Activated naive CD4-positive, alpha-beta T cell treated with anti-CD3 and anti-CD28 coated beads, Interleukin-2, amount 50 U/mL, for 72 hours (primary cell): ENCODE measurements around the gene MAP3K7CL. TPM values are rescaled to one million over a fixed set of nuclear protein-coding genes. Genes with fewer than 3 reads are reported as not detected.
"Not testable (repeated sequence)": the region's sequence is repeated elsewhere in the genome, so short reads cannot be mapped to it uniquely, and the experiment has no call there.

Source experiments
- ATAC-seq, 2 donors: fragments of 150-1000 bp; cut with Tn5 transposase; 2 replicates each; pipeline ENCODE4 v1.10.0; 2021; ENCODE audit warnings: mild to moderate bottlenecking in 2 of 2, moderate library complexity in 2 of 2
- DNase-seq, 2 donors: peaks; one replicate each; pipeline ENCODE4 v3.0.0; 2021 to 2022; ENCODE audit warnings: low spot score in 2 of 2
- H3K27ac Mint-ChIP-seq, 2 donors: one replicate each; pipeline ENCODE4 v1.8.0; 2022; ENCODE audit warnings: mild to moderate bottlenecking in 2 of 2, mixed read lengths in 2 of 2
- H3K36me3 Mint-ChIP-seq, 2 donors: one replicate each; pipeline ENCODE4 v1.8.0; 2022; ENCODE audit warnings: mixed read lengths in 2 of 2
- H3K9me3 Mint-ChIP-seq, 2 donors: one replicate each; pipeline ENCODE4 v1.8.0; 2022; ENCODE audit warnings: mixed read lengths in 2 of 2
- total RNA-seq, 2 donors: library from RNA; stranded (reverse); gene quantifications; one replicate each; pipeline ENCODE4 v1.2.3, GENCODE V29; 2022

Gene MAP3K7CL
- total RNA-seq, 2 donors from 2014 or later, result 5.4 to 8.6 TPM

GRCh38 chr21:29155118-29155932 lies 24.9 kb downstream of the MAP3K7CL start:
- H3K9me3 Mint-ChIP-seq, result no peaks in the 10 kb centered on the region
- ATAC-seq, result no peak

GRCh38 chr21:29155933-29156260 lies 25.5 kb downstream of the MAP3K7CL start:
- H3K9me3 Mint-ChIP-seq, result no peaks in the 10 kb centered on the region
- ATAC-seq (no peak), DNase-seq (no peak)
- H3K27ac Mint-ChIP-seq, result no peak overlapping the region
- peaks cover 0 to 5% of the 10 kb centered on the region in 2 donors for H3K36me3 Mint-ChIP-seq

More at GRCh38 chr21:29155118-29155932, 24.9 kb downstream of the MAP3K7CL start:
- peaks cover 0 to 5% of the 10 kb centered on the region in 2 donors for H3K36me3 Mint-ChIP-seq
- H3K27ac Mint-ChIP-seq, result no peak overlapping the region
- DNase-seq, result no peak

- Mint-ChIP-seq H3K9me3 (no peaks in the 10 kb centered on the region), H3K36me3 (peaks cover 0 to 5% of the 10 kb centered on the region in 2 donors)
Observed at GRCh38 chr21:29157080-29157479, 26.6 kb downstream of the MAP3K7CL start.

GRCh38 chr21:29159842-29160241 lies 29.4 kb downstream of the MAP3K7CL start:
- H3K9me3 Mint-ChIP-seq, result no peaks in the 10 kb centered on the region
- ATAC-seq, result no peak
- H3K36me3 Mint-ChIP-seq, result no peaks in the 10 kb centered on the region
- H3K27ac Mint-ChIP-seq, result no peak overlapping the region
- no peak for DNase-seq

More at GRCh38 chr21:29157080-29157479, 26.6 kb downstream of the MAP3K7CL start:
- no peak for ATAC-seq
- DNase-seq, result no peak
- H3K27ac Mint-ChIP-seq, result no peak overlapping the region

GRCh38 chr21:29162825-29163224 lies 32.4 kb downstream of the MAP3K7CL start:
- not testable (repeated sequence) for H3K27ac Mint-ChIP-seq, DNase-seq, H3K36me3 Mint-ChIP-seq, H3K9me3 Mint-ChIP-seq, ATAC-seq

- H3K36me3 Mint-ChIP-seq, result no peaks in the 10 kb centered on the region
- ATAC-seq, result no peak
- no peak overlapping the region for H3K27ac Mint-ChIP-seq
Observed at GRCh38 chr21:29163341-29164115, 33.1 kb downstream of the MAP3K7CL start.

GRCh38 chr21:29164323-29164942 lies 34.0 kb downstream of the MAP3K7CL start:
- Mint-ChIP-seq H3K36me3 (no peaks in the 10 kb centered on the region), H3K27ac (no peak overlapping the region), H3K9me3 (no peaks in the 10 kb centered on the region)
- DNase-seq, result no peak
- ATAC-seq, result no peak

More at GRCh38 chr21:29163341-29164115, 33.1 kb downstream of the MAP3K7CL start:
- H3K9me3 Mint-ChIP-seq, result no peaks in the 10 kb centered on the region
- DNase-seq, result no peak

- no peak overlapping the region for H3K27ac Mint-ChIP-seq
- ATAC-seq, result no peak
- no peaks in the 10 kb centered on the region for H3K9me3 Mint-ChIP-seq
- no peaks in the 10 kb centered on the region for H3K36me3 Mint-ChIP-seq
- DNase-seq, result no peak
Observed at GRCh38 chr21:29166323-29166722, 35.9 kb downstream of the MAP3K7CL start.

- DNase-seq (no peak), ATAC-seq (no peak)
- Mint-ChIP-seq H3K9me3 (no peaks in the 10 kb centered on the region), H3K27ac (no peak overlapping the region), H3K36me3 (no peaks in the 10 kb centered on the region)
Observed at GRCh38 chr21:29166853-29167252, 36.4 kb downstream of the MAP3K7CL start.

GRCh38 chr21:29167481-29167880 lies 37.0 kb downstream of the MAP3K7CL start:
- DNase-seq, H3K9me3 Mint-ChIP-seq, ATAC-seq, H3K27ac Mint-ChIP-seq, H3K36me3 Mint-ChIP-seq: not testable (repeated sequence)

GRCh38 chr21:29168891-29169315 lies 38.5 kb downstream of the MAP3K7CL start:
- no peaks in the 10 kb centered on the region for H3K36me3 Mint-ChIP-seq
- ATAC-seq (no peak), DNase-seq (no peak)
- H3K27ac Mint-ChIP-seq, result no peak overlapping the region
- H3K9me3 Mint-ChIP-seq, result no peaks in the 10 kb centered on the region

GRCh38 chr21:29170944-29171343 lies 40.5 kb downstream of the MAP3K7CL start:
- H3K36me3 Mint-ChIP-seq, result no peaks in the 10 kb centered on the region
- ATAC-seq (no peak), DNase-seq (no peak)
- H3K27ac Mint-ChIP-seq, result no peak overlapping the region
- H3K9me3 Mint-ChIP-seq, result no peaks in the 10 kb centered on the region

GRCh38 chr21:29172282-29172681 lies 41.8 kb downstream of the MAP3K7CL start:
- ATAC-seq (no peak), DNase-seq (no peak)
- no peaks in the 10 kb centered on the region for H3K36me3 Mint-ChIP-seq
- no peak overlapping the region for H3K27ac Mint-ChIP-seq
- H3K9me3 Mint-ChIP-seq, result no peaks in the 10 kb centered on the region

- no peak for ATAC-seq
Observed at GRCh38 chr21:29174607-29175013, 44.2 kb downstream of the MAP3K7CL start.

GRCh38 chr21:29175408-29176134 lies 45.1 kb downstream of the MAP3K7CL start:
- DNase-seq, result no peak
- Mint-ChIP-seq H3K36me3 (no peaks in the 10 kb centered on the region), H3K9me3 (no peaks in the 10 kb centered on the region), H3K27ac (no peak overlapping the region)
- no peak for ATAC-seq

More at GRCh38 chr21:29174607-29175013, 44.2 kb downstream of the MAP3K7CL start:
- no peak for DNase-seq
- no peaks in the 10 kb centered on the region for H3K36me3 Mint-ChIP-seq
- no peak overlapping the region for H3K27ac Mint-ChIP-seq
- no peaks in the 10 kb centered on the region for H3K9me3 Mint-ChIP-seq

GRCh38 chr21:29176471-29177120 lies 46.2 kb downstream of the MAP3K7CL start:
- Mint-ChIP-seq H3K36me3 (no peaks in the 10 kb centered on the region), H3K27ac (no peak overlapping the region), H3K9me3 (no peaks in the 10 kb centered on the region)
- ATAC-seq (no peak), DNase-seq (no peak)
